Measurements from ENCODE around the gene HMCN2. TPM values are rescaled to one million over a fixed set of nuclear protein-coding genes. Genes with fewer than 3 reads are reported as not detected.

The HMCN2 gene
- total and polyA plus RNA-seq, 2 of the 4 experiments (the other 2 are of a cell fraction): 0.02 TPM; not detected in 1

- no peak overlapping the region for H4K8ac ChIP-seq (ENCODE audit: low read depth in 2 of 2, low read length in 2 of 2)
- no CpG with 5 or more reads among the region's 11 CpGs for WGBS, 2 experiments (ENCODE audit: extremely low coverage in 2 of 2, insufficient read length in 1 of 2)
- H3K79me1 ChIP-seq (ENCODE audit: low read depth in 1 of 2, low read length in 2 of 2): no peaks in the 10 kb centered on the region
- no peak overlapping the region for H2AK9ac ChIP-seq (replicated peaks; ENCODE audit: low read depth, low read length, poor library complexity)
- no peak overlapping the region for H3K4me3 ChIP-seq (ENCODE audit: insufficient read depth, low read depth, low read length)
- DNase-seq (no peak), ATAC-seq (ENCODE audit: low read depth) (no peak)
- H2AFZ ChIP-seq (replicated peaks; ENCODE audit: low read length, poor library complexity): peak overlapping the region; percentile 40
- H3K27me3 ChIP-seq (ENCODE audit: control insufficient read depth, insufficient read depth, low read length): peaks cover 13% of the 10 kb centered on the region
- no peak overlapping the region for H3K4me2 ChIP-seq (ENCODE audit: low read depth, low read length)
- POLR2A ChIA-PET (ENCODE audit: unreplicated experiment): no interaction called here
- CTCF ChIA-PET: interaction anchor here (1.5 kb wide), 1 partner anchor 220 kb away, joined by 5 read pairs; no protein-coding TSS in a partner anchor
- H4K91ac ChIP-seq (ENCODE audit: insufficient read depth, low read depth, low read length): no peak overlapping the region
- no peaks in the 10 kb centered on the region for H3K4me1 ChIP-seq (ENCODE audit: control insufficient read depth, insufficient read depth, low read length)
- no peak overlapping the region for H2AK5ac ChIP-seq (ENCODE audit: low read depth, low read length)
- no peak overlapping the region for H2BK5ac ChIP-seq (ENCODE audit: low read depth, low read length, poor library complexity, severe bottlenecking)
- no peak overlapping the region for H3K18ac ChIP-seq (ENCODE audit: low read depth, low read length)
- in situ Hi-C loops (cut with MboI; ENCODE audit: low sequenced_read_pairs) (no loop called here), intact Hi-C loops (cut with micrococcal nuclease) (loop anchor here (1.0 kb wide), 1 partner anchor 221 kb away; no protein-coding TSS in a partner anchor), dilution Hi-C loops (cut with HindIII; ENCODE audit: low sequenced_read_pairs, unreplicated experiment) (no loop called here)
- H3K23ac ChIP-seq (ENCODE audit: low read depth, low read length): no peak overlapping the region
- H3K9ac ChIP-seq (ENCODE audit: low read depth, low read length): no peak overlapping the region
- H3K9me1 ChIP-seq (ENCODE audit: insufficient read depth, low read length): no peaks in the 10 kb centered on the region
- H3K4ac ChIP-seq (ENCODE audit: low read depth, low read length): no peak overlapping the region
- H3K56ac ChIP-seq (ENCODE audit: extremely low read depth, insufficient read depth, low read length): no peak overlapping the region
- no peak overlapping the region for H2BK15ac ChIP-seq (ENCODE audit: low read depth, low read length)
- no peak overlapping the region for H3K27ac ChIP-seq (ENCODE audit: insufficient read depth, low read length)
- TF ChIP-seq CHD1 (IDR thresholded peaks at IDR 0.05; ENCODE audit: low read depth, low read length) (no peak), RCOR1 (IDR thresholded peaks at IDR 0.05; ENCODE audit: insufficient replicate concordance, low read length) (no peak), NFE2L2 (IDR thresholded peaks at IDR 0.05; ENCODE audit: low read depth, low read length) (no peak), MAZ (IDR thresholded peaks at IDR 0.05; ENCODE audit: borderline replicate concordance, low read depth, low read length) (no peak), CEBPB (IDR thresholded peaks at IDR 0.05; ENCODE audit: low read depth, low read length) (no peak), MAFK (IDR thresholded peaks at IDR 0.05; ENCODE audit: low read depth, low read length) (no peak), POLR2A (IDR thresholded peaks at IDR 0.05; ENCODE audit: low read depth, low read length) (no peak), FOS (IDR thresholded peaks at IDR 0.05; ENCODE audit: low read depth, low read length) (no peak), SMC3 (IDR thresholded peaks at IDR 0.05; ENCODE audit: low read depth, low read length) (no peak), BHLHE40 (IDR thresholded peaks at IDR 0.05; ENCODE audit: low read depth, low read length) (no peak)
- TF ChIP-seq, protein P1, sequence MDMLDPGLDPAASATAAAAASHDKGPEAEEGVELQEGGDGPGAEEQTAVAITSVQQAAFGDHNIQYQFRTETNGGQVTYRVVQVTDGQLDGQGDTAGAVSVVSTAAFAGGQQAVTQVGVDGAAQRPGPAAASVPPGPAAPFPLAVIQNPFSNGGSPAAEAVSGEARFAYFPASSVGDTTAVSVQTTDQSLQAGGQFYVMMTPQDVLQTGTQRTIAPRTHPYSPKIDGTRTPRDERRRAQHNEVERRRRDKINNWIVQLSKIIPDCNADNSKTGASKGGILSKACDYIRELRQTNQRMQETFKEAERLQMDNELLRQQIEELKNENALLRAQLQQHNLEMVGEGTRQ (IDR thresholded peaks at IDR 0.05; ENCODE audit: low read depth, low read length): no peak
- TF ChIP-seq, protein P2, sequence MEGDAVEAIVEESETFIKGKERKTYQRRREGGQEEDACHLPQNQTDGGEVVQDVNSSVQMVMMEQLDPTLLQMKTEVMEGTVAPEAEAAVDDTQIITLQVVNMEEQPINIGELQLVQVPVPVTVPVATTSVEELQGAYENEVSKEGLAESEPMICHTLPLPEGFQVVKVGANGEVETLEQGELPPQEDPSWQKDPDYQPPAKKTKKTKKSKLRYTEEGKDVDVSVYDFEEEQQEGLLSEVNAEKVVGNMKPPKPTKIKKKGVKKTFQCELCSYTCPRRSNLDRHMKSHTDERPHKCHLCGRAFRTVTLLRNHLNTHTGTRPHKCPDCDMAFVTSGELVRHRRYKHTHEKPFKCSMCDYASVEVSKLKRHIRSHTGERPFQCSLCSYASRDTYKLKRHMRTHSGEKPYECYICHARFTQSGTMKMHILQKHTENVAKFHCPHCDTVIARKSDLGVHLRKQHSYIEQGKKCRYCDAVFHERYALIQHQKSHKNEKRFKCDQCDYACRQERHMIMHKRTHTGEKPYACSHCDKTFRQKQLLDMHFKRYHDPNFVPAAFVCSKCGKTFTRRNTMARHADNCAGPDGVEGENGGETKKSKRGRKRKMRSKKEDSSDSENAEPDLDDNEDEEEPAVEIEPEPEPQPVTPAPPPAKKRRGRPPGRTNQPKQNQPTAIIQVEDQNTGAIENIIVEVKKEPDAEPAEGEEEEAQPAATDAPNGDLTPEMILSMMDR (conservative IDR thresholded peaks at IDR 0.05; ENCODE audit: low read depth, low read length): no peak
- peaks cover 8% of the 10 kb centered on the region for H4K20me1 ChIP-seq (ENCODE audit: insufficient read depth, low read length)
- H3K36me3 ChIP-seq (ENCODE audit: control insufficient read depth, insufficient read depth, low read length): no peaks in the 10 kb centered on the region
- no peak overlapping the region for H3K14ac ChIP-seq (replicated peaks; ENCODE audit: low read depth, low read length)
- no peak overlapping the region for H2BK20ac ChIP-seq (ENCODE audit: low read depth, low read length)
- no TSS peak for BruUV-seq (replicated peaks)
- H2BK120ac ChIP-seq (ENCODE audit: low read depth, low read length): no peak overlapping the region
- H4K5ac ChIP-seq (ENCODE audit: low read depth, low read length): no peak overlapping the region
- no peaks in the 10 kb centered on the region for H3K9me3 ChIP-seq (ENCODE audit: control insufficient read depth, insufficient read depth, low read length)
These were observed 196.2 kb downstream of the HMCN2 start for GRCh38 chr9:130461731-130462130.
